Liver (tissue), 9 donors: ENCODE measurements around the gene PTRH2. TPM values are rescaled to one million over a fixed set of nuclear protein-coding genes. Genes with fewer than 3 reads are reported as not detected.

Experiments
- DNase-seq: peaks from one replicate; pipeline ENCODE4 v3.0.0-alpha.2; 2017; ENCODE audit warnings: low spot score
- H3K27ac ChIP-seq, 2 donors: one replicate each; pipeline ENCODE4 v1.7.0; 2013; ENCODE audit warnings: inconsistent platforms in 2 of 2, low read length in 2 of 2, control low read depth in 1 of 2, low read depth in 1 of 2, mild to moderate bottlenecking in 1 of 2
- H3K27me3 ChIP-seq, 4 donors: one replicate each; pipeline versions ENCODE4 v1.6.1 to v1.7.0; 2013; ENCODE audit warnings: low read length in 3 of 4, inconsistent platforms in 1 of 4, mild to moderate bottlenecking in 1 of 4, moderate library complexity in 1 of 4; ENCODE audit not compliant: control insufficient read depth in 4 of 4, insufficient read depth in 4 of 4
- H3K36me3 ChIP-seq, 4 donors: one replicate each; pipeline versions ENCODE4 v1.6.1 to v1.7.0; 2013; ENCODE audit warnings: low read length in 3 of 4, mild to moderate bottlenecking in 3 of 4, low read depth in 1 of 4, moderate library complexity in 1 of 4; ENCODE audit not compliant: control insufficient read depth in 4 of 4, insufficient read depth in 3 of 4
- H3K4me1 ChIP-seq, 4 donors: one replicate each; pipeline versions ENCODE4 v1.6.1 to v1.7.0; 2013; ENCODE audit warnings: low read length in 3 of 4, mild to moderate bottlenecking in 3 of 4, moderate library complexity in 1 of 4; ENCODE audit not compliant: control insufficient read depth in 4 of 4, insufficient read depth in 4 of 4
- H3K4me3 ChIP-seq, 3 donors: one replicate each; pipeline versions ENCODE4 v1.6.1 to v1.7.0; 2013; ENCODE audit warnings: low read length in 3 of 3, control low read depth in 1 of 3, low read depth in 1 of 3, mild to moderate bottlenecking in 1 of 3
- H3K9ac ChIP-seq, 2 donors: one replicate each; pipeline ENCODE4 v1.7.0; 2013; ENCODE audit warnings: low read length in 2 of 2, mild to moderate bottlenecking in 2 of 2, moderate library complexity in 2 of 2, control low read depth in 1 of 2, low read depth in 1 of 2
- H3K9me3 ChIP-seq, 4 donors: one replicate each; pipeline versions ENCODE4 v1.6.1 to v1.7.0; 2013; ENCODE audit warnings: low read length in 3 of 4; ENCODE audit not compliant: control insufficient read depth in 4 of 4
- ATF3 ChIP-seq: IDR thresholded peaks from 2 replicates; pipeline ENCODE4 v1.6.1; 2016; ENCODE audit warnings: antibody characterized with exemption
- EGR1 ChIP-seq, 2 donors: IDR thresholded peaks; 2 replicates each; pipeline ENCODE4 v1.6.1; 2016 to 2018; ENCODE audit warnings: antibody characterized with exemption in 2 of 2, low read depth in 2 of 2
- FOXA1 ChIP-seq: IDR thresholded peaks from 2 replicates; pipeline ENCODE4 v1.6.1; 2016; ENCODE audit warnings: antibody characterized with exemption
- FOXA2 ChIP-seq: IDR thresholded peaks from 2 replicates; pipeline ENCODE4 v1.6.1; 2016; ENCODE audit warnings: antibody characterized with exemption
- GABPA ChIP-seq, 2 donors: IDR thresholded peaks in 1 of 2; conservative IDR thresholded peaks in 1 of 2; 2 replicates each; pipeline ENCODE4 v1.6.1; 2016; ENCODE audit warnings: antibody characterized with exemption in 2 of 2, mild to moderate bottlenecking in 1 of 2, moderate library complexity in 1 of 2
- HNF4A ChIP-seq, 2 donors: conservative IDR thresholded peaks; 2 replicates each; pipeline ENCODE4 v1.6.1; 2016; ENCODE audit warnings: antibody characterized with exemption in 2 of 2, mild to moderate bottlenecking in 2 of 2
- HNF4G ChIP-seq: IDR thresholded peaks from 2 replicates; pipeline ENCODE4 v1.6.1; 2016; ENCODE audit warnings: antibody characterized with exemption
- JUND ChIP-seq, 2 donors: IDR thresholded peaks; 2 replicates each; pipeline ENCODE4 v1.6.1; 2016; ENCODE audit warnings: antibody characterized with exemption in 2 of 2
- NR2F2 ChIP-seq: IDR thresholded peaks from 2 replicates; pipeline ENCODE4 v1.6.1; 2016; ENCODE audit warnings: antibody characterized with exemption
- RAD21 ChIP-seq, 2 donors: IDR thresholded peaks; 2 replicates each; pipeline ENCODE4 v1.6.1; 2016; ENCODE audit warnings: antibody characterized with exemption in 2 of 2, mild to moderate bottlenecking in 2 of 2
- REST ChIP-seq: IDR thresholded peaks from 2 replicates; pipeline ENCODE4 v1.6.1; 2016; ENCODE audit warnings: antibody characterized with exemption, mild to moderate bottlenecking
- RXRA ChIP-seq, 2 donors: IDR thresholded peaks; 2 replicates each; pipeline ENCODE4 v1.6.1; 2017 to 2018; ENCODE audit warnings: antibody characterized with exemption in 2 of 2, mild to moderate bottlenecking in 1 of 2
- SP1 ChIP-seq: IDR thresholded peaks from 2 replicates; pipeline ENCODE4 v1.6.1; 2018; ENCODE audit warnings: antibody characterized with exemption, mild to moderate bottlenecking
- TAF1 ChIP-seq: conservative IDR thresholded peaks from 2 replicates; pipeline ENCODE4 v1.6.1; 2016; ENCODE audit warnings: antibody characterized with exemption, mild to moderate bottlenecking
- YY1 ChIP-seq: IDR thresholded peaks from 2 replicates; pipeline ENCODE4 v1.6.1; 2016; ENCODE audit warnings: antibody characterized with exemption, mild to moderate bottlenecking
- WGBS: extraction: QIAGEN DNeasy Blood & Tissue Kit; methylation state at CpG from one replicate; pipeline ENCODE4 v1.1.7; 2013; 5-methylcytosine and 5-hydroxymethylcytosine counted together
- polyA plus RNA-seq, 2 donors: library from polyadenylated mRNA; stranded (reverse) in 1 of 2; unstranded in 1 of 2; fragments of 200-250 nt in 1 of 2; fragments of >200 nt in 1 of 2; fragmentation: Nextera tagmentation in 1 of 2; extraction: Ambion mirVana in 1 of 2; gene quantifications; one replicate each; pipeline versions ENCODE4 v1.2.1 to v1.2.3, GENCODE V29; 2013 to 2015
- total RNA-seq, 2 donors: library from RNA; depleted of rRNA; stranded (reverse); fragments of >200 nt; gene quantifications; one replicate each; pipeline ENCODE4 v1.2.3, GENCODE V29; 2014
- TF ChIP-seq, protein P1 (sequence below): IDR thresholded peaks from 2 replicates; pipeline ENCODE4 v1.6.1; 2016; ENCODE audit warnings: antibody characterized with exemption
- TF ChIP-seq, protein P2 (sequence below): fragments of 150-350 bp; IDR thresholded peaks from 2 replicates; pipeline ENCODE4 v1.5.1; 2017; ENCODE audit warnings: improper control_type of control experiment, low read depth, low read length; ENCODE audit not compliant: missing input control
- TF ChIP-seq, protein P3 (sequence below): IDR thresholded peaks from 2 replicates; pipeline ENCODE4 v1.6.1; 2016; ENCODE audit warnings: antibody characterized with exemption
- donor health status: healthy.
- donor health status: healthy.
- donor health status: healthy.
- donor health status: healthy.
- donor health status: healthy.

The PTRH2 gene
- total and polyA plus RNA-seq, 4 donors: 9.7 to 39.1 (median 23.1) TPM

- no peak overlapping the region for H3K9ac ChIP-seq
- H3K27ac ChIP-seq: no peak overlapping the region
- 96% methylated on average over 4 of the region's 4 CpGs for WGBS
- H3K4me3 ChIP-seq: no peak overlapping the region
- no peaks in the 10 kb centered on the region for H3K9me3 ChIP-seq
- H3K4me1 ChIP-seq: peaks cover 0 to 14% (median 6%) of the 10 kb centered on the region in 4 donors
- TF ChIP-seq GABPA (IDR thresholded peaks at IDR 0.05 in 1 of 2, conservative IDR thresholded peaks at IDR 0.05 in 1 of 2) (no peak), NR2F2 (no peak), JUND (IDR thresholded peaks at IDR 0.05) (no peak), ATF3 (no peak), FOXA1 (no peak), RXRA (IDR thresholded peaks at IDR 0.05) (no peak), TAF1 (no peak), REST (no peak), SP1 (no peak), FOXA2 (no peak), HNF4G (no peak), EGR1 (IDR thresholded peaks at IDR 0.05; ENCODE audit: low read depth in 2 of 2) (no peak), YY1 (no peak), HNF4A (conservative IDR thresholded peaks at IDR 0.05) (no peak), RAD21 (IDR thresholded peaks at IDR 0.05) (no peak)
- TF ChIP-seq, protein P1, sequence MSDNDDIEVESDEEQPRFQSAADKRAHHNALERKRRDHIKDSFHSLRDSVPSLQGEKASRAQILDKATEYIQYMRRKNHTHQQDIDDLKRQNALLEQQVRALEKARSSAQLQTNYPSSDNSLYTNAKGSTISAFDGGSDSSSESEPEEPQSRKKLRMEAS: no peak
- TF ChIP-seq, protein P2, sequence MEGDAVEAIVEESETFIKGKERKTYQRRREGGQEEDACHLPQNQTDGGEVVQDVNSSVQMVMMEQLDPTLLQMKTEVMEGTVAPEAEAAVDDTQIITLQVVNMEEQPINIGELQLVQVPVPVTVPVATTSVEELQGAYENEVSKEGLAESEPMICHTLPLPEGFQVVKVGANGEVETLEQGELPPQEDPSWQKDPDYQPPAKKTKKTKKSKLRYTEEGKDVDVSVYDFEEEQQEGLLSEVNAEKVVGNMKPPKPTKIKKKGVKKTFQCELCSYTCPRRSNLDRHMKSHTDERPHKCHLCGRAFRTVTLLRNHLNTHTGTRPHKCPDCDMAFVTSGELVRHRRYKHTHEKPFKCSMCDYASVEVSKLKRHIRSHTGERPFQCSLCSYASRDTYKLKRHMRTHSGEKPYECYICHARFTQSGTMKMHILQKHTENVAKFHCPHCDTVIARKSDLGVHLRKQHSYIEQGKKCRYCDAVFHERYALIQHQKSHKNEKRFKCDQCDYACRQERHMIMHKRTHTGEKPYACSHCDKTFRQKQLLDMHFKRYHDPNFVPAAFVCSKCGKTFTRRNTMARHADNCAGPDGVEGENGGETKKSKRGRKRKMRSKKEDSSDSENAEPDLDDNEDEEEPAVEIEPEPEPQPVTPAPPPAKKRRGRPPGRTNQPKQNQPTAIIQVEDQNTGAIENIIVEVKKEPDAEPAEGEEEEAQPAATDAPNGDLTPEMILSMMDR: no peak
- TF ChIP-seq, protein P3, sequence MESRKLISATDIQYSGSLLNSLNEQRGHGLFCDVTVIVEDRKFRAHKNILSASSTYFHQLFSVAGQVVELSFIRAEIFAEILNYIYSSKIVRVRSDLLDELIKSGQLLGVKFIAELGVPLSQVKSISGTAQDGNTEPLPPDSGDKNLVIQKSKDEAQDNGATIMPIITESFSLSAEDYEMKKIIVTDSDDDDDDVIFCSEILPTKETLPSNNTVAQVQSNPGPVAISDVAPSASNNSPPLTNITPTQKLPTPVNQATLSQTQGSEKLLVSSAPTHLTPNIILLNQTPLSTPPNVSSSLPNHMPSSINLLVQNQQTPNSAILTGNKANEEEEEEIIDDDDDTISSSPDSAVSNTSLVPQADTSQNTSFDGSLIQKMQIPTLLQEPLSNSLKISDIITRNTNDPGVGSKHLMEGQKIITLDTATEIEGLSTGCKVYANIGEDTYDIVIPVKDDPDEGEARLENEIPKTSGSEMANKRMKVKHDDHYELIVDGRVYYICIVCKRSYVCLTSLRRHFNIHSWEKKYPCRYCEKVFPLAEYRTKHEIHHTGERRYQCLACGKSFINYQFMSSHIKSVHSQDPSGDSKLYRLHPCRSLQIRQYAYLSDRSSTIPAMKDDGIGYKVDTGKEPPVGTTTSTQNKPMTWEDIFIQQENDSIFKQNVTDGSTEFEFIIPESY: no peak
- DNase-seq: no peak
- H3K36me3 ChIP-seq: peaks cover 0 to 1% (median 0%) of the 10 kb centered on the region in 4 donors
- no peaks in the 10 kb centered on the region for H3K27me3 ChIP-seq
Observed at GRCh38 chr17:59722623-59723022, 15.4 kb upstream of the PTRH2 start.
